ENCODE results near the gene WDR45.

DNA sequence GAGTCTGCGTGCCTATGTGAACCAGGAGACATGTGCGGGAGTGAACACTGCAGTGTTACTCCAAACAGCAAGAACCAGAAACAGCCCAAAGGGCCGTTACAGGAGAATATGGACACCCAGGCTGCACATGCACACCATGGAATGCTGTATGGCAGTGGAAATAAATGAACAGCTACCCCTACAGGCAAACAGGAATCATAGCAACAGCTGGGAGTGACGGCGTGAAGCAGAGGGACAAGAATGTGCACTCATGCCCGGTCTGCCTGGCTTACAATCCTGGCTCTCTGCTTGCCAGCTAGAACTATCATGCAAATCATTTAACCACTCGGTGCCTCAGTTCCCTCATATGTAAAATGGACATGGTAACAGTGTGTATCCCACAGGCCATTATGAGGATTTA, 27.2 kb upstream of the WDR45 start:
- TF ChIP-seq ZFP62 (CRISPR knock-in tag; IDR thresholded peaks at IDR 0.05), result no peak
- TF ChIP-seq, protein P1, sequence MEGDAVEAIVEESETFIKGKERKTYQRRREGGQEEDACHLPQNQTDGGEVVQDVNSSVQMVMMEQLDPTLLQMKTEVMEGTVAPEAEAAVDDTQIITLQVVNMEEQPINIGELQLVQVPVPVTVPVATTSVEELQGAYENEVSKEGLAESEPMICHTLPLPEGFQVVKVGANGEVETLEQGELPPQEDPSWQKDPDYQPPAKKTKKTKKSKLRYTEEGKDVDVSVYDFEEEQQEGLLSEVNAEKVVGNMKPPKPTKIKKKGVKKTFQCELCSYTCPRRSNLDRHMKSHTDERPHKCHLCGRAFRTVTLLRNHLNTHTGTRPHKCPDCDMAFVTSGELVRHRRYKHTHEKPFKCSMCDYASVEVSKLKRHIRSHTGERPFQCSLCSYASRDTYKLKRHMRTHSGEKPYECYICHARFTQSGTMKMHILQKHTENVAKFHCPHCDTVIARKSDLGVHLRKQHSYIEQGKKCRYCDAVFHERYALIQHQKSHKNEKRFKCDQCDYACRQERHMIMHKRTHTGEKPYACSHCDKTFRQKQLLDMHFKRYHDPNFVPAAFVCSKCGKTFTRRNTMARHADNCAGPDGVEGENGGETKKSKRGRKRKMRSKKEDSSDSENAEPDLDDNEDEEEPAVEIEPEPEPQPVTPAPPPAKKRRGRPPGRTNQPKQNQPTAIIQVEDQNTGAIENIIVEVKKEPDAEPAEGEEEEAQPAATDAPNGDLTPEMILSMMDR (CRISPR knock-in tag; IDR thresholded peaks at IDR 0.05), result peak; percentile 67
- TF ChIP-seq, protein P2, sequence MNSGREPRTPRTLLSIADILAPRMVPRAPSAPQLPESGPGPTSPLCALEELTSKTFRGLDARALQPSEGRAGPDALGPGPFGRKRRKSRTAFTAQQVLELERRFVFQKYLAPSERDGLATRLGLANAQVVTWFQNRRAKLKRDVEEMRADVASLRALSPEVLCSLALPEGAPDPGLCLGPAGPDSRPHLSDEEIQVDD (CRISPR knock-in tag; IDR thresholded peaks at IDR 0.05; ENCODE audit: borderline replicate concordance), result no peak
- TF ChIP-seq RELA (CRISPR knock-in tag; IDR thresholded peaks at IDR 0.05), result no peak
